ENCODE data around the gene RPSA. TPM values are rescaled to one million over a fixed set of nuclear protein-coding genes. Genes with fewer than 3 reads are reported as not detected.

RPSA gene
- total RNA-seq, 1 experiment from 2014 or later, result 2,077 TPM

DNA sequence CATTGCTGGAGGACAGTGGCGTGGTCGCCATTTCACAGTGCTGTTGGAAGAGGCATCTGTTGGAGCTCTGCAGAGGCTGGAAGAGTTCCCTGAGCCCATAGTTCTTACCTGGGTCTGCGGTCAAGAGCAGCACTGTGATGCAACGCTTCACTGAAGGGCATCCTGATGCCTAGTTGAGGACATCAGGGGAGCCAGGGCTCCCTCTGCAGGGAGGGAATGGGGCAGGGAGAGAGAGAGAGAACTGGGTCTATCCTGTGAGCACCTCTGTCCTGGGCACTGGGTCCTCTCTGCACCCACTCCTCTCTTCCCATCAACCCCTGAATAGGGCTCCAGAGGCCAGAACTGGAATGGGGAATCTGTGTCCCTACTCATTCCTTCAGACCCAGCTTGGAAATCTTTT is 37.0 kb downstream of the RPSA start:
- Histone ChIP-seq H3K4ac (ENCODE audit: low read depth, low read length) (no peak overlapping the region), H3K56ac (ENCODE audit: insufficient read length, low read depth, low read length) (no peak overlapping the region), H4K5ac (ENCODE audit: insufficient read length, low read depth, low read length) (no peak overlapping the region), H3K9ac (ENCODE audit: extremely low read depth, insufficient read length, low read length) (no peak overlapping the region), H3K18ac (ENCODE audit: insufficient read length, low read depth, low read length) (no peak overlapping the region), H3K79me1 (ENCODE audit: insufficient read depth, low read depth, low read length, poor library complexity, severe bottlenecking) (no peaks in the 10 kb centered on the region), H3K27ac (ENCODE audit: insufficient read length, low read depth, low read length) (no peak overlapping the region), H3K4me1 (ENCODE audit: insufficient read depth, low read length) (no peaks in the 10 kb centered on the region), H2BK120ac (ENCODE audit: low read depth, low read length, poor library complexity, severe bottlenecking) (no peak overlapping the region), H2AFZ (ENCODE audit: low read length) (no peak overlapping the region), H3K9me3 (ENCODE audit: control insufficient read depth, low read depth, low read length) (no peaks in the 10 kb centered on the region), H3K14ac (ENCODE audit: insufficient read depth, low read length) (no peak overlapping the region), H2AK5ac (ENCODE audit: insufficient read length, low read length) (no peak overlapping the region), H4K91ac (ENCODE audit: insufficient read length, low read depth, low read length) (no peak overlapping the region), H2BK12ac (ENCODE audit: insufficient read length, low read depth, low read length) (no peak overlapping the region), H3K79me2 (ENCODE audit: insufficient read depth, low read length) (no peaks in the 10 kb centered on the region), H3K23me2 (ENCODE audit: insufficient read length, low read depth, low read length, poor library complexity, severe bottlenecking) (no peaks in the 10 kb centered on the region), H4K8ac (replicated peaks; ENCODE audit: insufficient read length, low read depth, low read length) (no peak overlapping the region), H3K23ac (ENCODE audit: insufficient read length, low read depth, low read length) (no peak overlapping the region), H4K20me1 (ENCODE audit: control insufficient read depth, insufficient read depth, insufficient read length) (no peaks in the 10 kb centered on the region), H3K27me3 (ENCODE audit: insufficient read depth, low read length) (no peaks in the 10 kb centered on the region), H3T11ph (ENCODE audit: low read length) (no peak overlapping the region), H2BK20ac (ENCODE audit: low read depth, low read length, poor library complexity, severe bottlenecking) (no peak overlapping the region), H2BK5ac (ENCODE audit: insufficient read length, low read length) (no peak overlapping the region), H2BK15ac (ENCODE audit: low read depth, low read length) (no peak overlapping the region), H3K4me2 (ENCODE audit: insufficient read depth, insufficient read length, low read length) (no peak overlapping the region)
- no peaks in the 10 kb centered on the region for H3K9me3 Mint-ChIP-seq
- no peak overlapping the region for H3K4me3 Mint-ChIP-seq
- TF ChIP-seq, protein P1, sequence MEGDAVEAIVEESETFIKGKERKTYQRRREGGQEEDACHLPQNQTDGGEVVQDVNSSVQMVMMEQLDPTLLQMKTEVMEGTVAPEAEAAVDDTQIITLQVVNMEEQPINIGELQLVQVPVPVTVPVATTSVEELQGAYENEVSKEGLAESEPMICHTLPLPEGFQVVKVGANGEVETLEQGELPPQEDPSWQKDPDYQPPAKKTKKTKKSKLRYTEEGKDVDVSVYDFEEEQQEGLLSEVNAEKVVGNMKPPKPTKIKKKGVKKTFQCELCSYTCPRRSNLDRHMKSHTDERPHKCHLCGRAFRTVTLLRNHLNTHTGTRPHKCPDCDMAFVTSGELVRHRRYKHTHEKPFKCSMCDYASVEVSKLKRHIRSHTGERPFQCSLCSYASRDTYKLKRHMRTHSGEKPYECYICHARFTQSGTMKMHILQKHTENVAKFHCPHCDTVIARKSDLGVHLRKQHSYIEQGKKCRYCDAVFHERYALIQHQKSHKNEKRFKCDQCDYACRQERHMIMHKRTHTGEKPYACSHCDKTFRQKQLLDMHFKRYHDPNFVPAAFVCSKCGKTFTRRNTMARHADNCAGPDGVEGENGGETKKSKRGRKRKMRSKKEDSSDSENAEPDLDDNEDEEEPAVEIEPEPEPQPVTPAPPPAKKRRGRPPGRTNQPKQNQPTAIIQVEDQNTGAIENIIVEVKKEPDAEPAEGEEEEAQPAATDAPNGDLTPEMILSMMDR (conservative IDR thresholded peaks at IDR 0.05), result peak; percentile 55; the same call in 2 of the 3 replicates
- H3K27ac Mint-ChIP-seq, result no peak overlapping the region
- WGBS (ENCODE audit: extremely low coverage, insufficient read length, low lambda C conversion rate), result no CpG with 5 or more reads among the region's 4 CpGs
- H3K36me3 Mint-ChIP-seq (ENCODE audit: insufficient read depth in 1 of 3, low read depth in 3 of 3), result no peaks in the 10 kb centered on the region
- H3K4me1 Mint-ChIP-seq, result peaks cover 12 to 15% of the 10 kb centered on the region in 2 experiments
- DNase-seq, result peak; percentile 67
- no peaks in the 10 kb centered on the region; the same call in 1 of the 2 replicates for H3K27me3 Mint-ChIP-seq (ENCODE audit: low read depth)
